ENCODE data around the gene NOSTRIN. TPM values are rescaled to one million over a fixed set of nuclear protein-coding genes. Genes with fewer than 3 reads are reported as not detected.

NOSTRIN gene
- total and polyA plus RNA-seq, 8 donors, result 25.7 to 45.3 (median 38.8) TPM

- DNase-seq (no peak), ATAC-seq (no peak)
- Histone ChIP-seq H3K9me3 (no peaks in the 10 kb centered on the region), H3K36me3 (no peaks in the 10 kb centered on the region), H3K27ac (no peak overlapping the region), H3K4me1 (no peaks in the 10 kb centered on the region), H3K4me3 (no peak overlapping the region), H3K27me3 (no peaks in the 10 kb centered on the region)
- intact Hi-C loops (cut with DNase I), result no loop called here
- no peak for TF ChIP-seq CTCF (IDR thresholded peaks at IDR 0.05)
These were observed 95.0 kb downstream of the NOSTRIN start for GRCh38 chr2:168897449-168897848.

GRCh38 chr2:168901003-168901402 is 98.6 kb downstream of the NOSTRIN start, which contains the start of gene G6PC2:
Gene G6PC2 (plus strand): TSS chr2:168901291. CDS start chr2:168901332, 41 bp downstream.
- no peak for TF ChIP-seq CTCF (IDR thresholded peaks at IDR 0.05)
- Histone ChIP-seq H3K36me3 (no peaks in the 10 kb centered on the region), H3K9me3 (no peaks in the 10 kb centered on the region), H3K4me3 (no peak within 1 kb of the TSS), H3K4me1 (no peaks in the 10 kb centered on the region), H3K27ac (no peak within 1 kb of the TSS), H3K27me3 (no peaks in the 10 kb centered on the region)
- DNase-seq, result no peak
- ATAC-seq, result no peak
- intact Hi-C loops (cut with DNase I), result no loop called here

- no peak for TF ChIP-seq CTCF (IDR thresholded peaks at IDR 0.05)
- H3K27ac ChIP-seq, result no peak overlapping the region
- H3K9me3 ChIP-seq, result no peaks in the 10 kb centered on the region
- ATAC-seq, result no peak
- intact Hi-C loops (cut with DNase I), result no loop called here
- no peak for DNase-seq
- H3K27me3 ChIP-seq, result no peaks in the 10 kb centered on the region
- H3K4me3 ChIP-seq, result no peak overlapping the region
- H3K4me1 ChIP-seq, result no peaks in the 10 kb centered on the region
- H3K36me3 ChIP-seq, result no peaks in the 10 kb centered on the region
These were observed 101.5 kb downstream of the NOSTRIN start for GRCh38 chr2:168903888-168904287.

- no peak for TF ChIP-seq CTCF (IDR thresholded peaks at IDR 0.05)
- Histone ChIP-seq H3K9me3 (no peaks in the 10 kb centered on the region), H3K36me3 (no peaks in the 10 kb centered on the region), H3K4me1 (no peaks in the 10 kb centered on the region), H3K27ac (no peak overlapping the region), H3K4me3 (no peak overlapping the region), H3K27me3 (no peaks in the 10 kb centered on the region)
- intact Hi-C loops (cut with DNase I), result no loop called here
- DNase-seq (no peak), ATAC-seq (no peak)
These were observed 101.9 kb downstream of the NOSTRIN start for GRCh38 chr2:168904358-168904757.

- DNase-seq (no peak), ATAC-seq (no peak)
- Histone ChIP-seq H3K27ac (no peak overlapping the region), H3K36me3 (no peaks in the 10 kb centered on the region), H3K4me3 (no peak overlapping the region), H3K4me1 (no peaks in the 10 kb centered on the region), H3K27me3 (peaks cover 11 to 15% of the 10 kb centered on the region in 2 donors), H3K9me3 (no peaks in the 10 kb centered on the region)
- intact Hi-C loops (cut with DNase I), result no loop called here
- no peak for TF ChIP-seq CTCF (IDR thresholded peaks at IDR 0.05)
These were observed 105.7 kb downstream of the NOSTRIN start for GRCh38 chr2:168907940-168908662.
